WERI-Rb-1 (cell line): Measurements from ENCODE around the gene PTPN2.

Experiments used
- DNase-seq: peaks from one replicate; pipeline ENCODE4 v3.0.0-alpha.2; 2020
- H3K27ac ChIP-seq: fragments of 250-450 bp; sonication (Bioruptor Pico); 2 replicates; pipeline ENCODE4 v1.5.1; 2020; ENCODE audit warnings: mild to moderate bottlenecking, moderate library complexity
- H3K27me3 ChIP-seq: fragments of 250-450 bp; sonication (Bioruptor Pico); 2 replicates; pipeline ENCODE4 v1.5.1; 2021; ENCODE audit warnings: mild to moderate bottlenecking, low read depth, moderate library complexity; ENCODE audit not compliant: insufficient read depth, severe bottlenecking
- H3K36me3 ChIP-seq: fragments of 250-450 bp; sonication (Bioruptor Pico); 2 replicates; pipeline ENCODE4 v1.5.1; 2020; ENCODE audit warnings: mild to moderate bottlenecking, moderate library complexity
- H3K4me3 ChIP-seq: 2 replicates; pipeline ENCODE4 v1.5.1; 2011; ENCODE audit warnings: low read depth, mild to moderate bottlenecking, control low read depth, low read length
- H3K9me3 ChIP-seq: fragments of 250-450 bp; sonication (Bioruptor Pico); 2 replicates; pipeline ENCODE4 v1.5.1; 2021; ENCODE audit warnings: mild to moderate bottlenecking, moderate library complexity; ENCODE audit not compliant: severe bottlenecking
- TF ChIP-seq, protein P1 (sequence below): IDR thresholded peaks from 2 replicates; pipeline ENCODE4 v1.5.1; 2011; ENCODE audit warnings: low read depth, mild to moderate bottlenecking, control low read depth, inconsistent platforms, low read length

The PTPN2 gene

DNA sequence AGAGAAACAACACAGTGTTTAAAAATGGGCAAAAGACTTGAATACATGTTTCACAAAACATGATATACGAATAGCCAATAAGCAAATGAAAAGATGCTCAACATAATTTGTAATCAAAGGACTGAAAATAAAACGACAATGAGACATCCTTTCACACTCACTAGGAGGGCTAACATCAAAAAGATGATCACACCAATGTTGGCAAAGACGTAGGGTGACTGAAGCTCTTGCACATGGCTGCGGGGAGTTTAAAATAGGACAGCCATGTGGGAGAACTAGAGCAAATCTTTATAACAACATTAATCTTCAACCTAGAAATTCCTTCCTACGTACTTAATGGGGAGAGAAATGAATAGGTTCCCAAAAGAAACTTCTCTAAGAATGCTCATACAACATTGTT, 44.6 kb upstream of the PTPN2 start:
- Histone ChIP-seq H3K36me3 (no peaks in the 10 kb centered on the region), H3K27me3 (no peaks in the 10 kb centered on the region), H3K4me3 (no peak overlapping the region), H3K9me3 (no peaks in the 10 kb centered on the region), H3K27ac (no peak overlapping the region)
- TF ChIP-seq, protein P1, sequence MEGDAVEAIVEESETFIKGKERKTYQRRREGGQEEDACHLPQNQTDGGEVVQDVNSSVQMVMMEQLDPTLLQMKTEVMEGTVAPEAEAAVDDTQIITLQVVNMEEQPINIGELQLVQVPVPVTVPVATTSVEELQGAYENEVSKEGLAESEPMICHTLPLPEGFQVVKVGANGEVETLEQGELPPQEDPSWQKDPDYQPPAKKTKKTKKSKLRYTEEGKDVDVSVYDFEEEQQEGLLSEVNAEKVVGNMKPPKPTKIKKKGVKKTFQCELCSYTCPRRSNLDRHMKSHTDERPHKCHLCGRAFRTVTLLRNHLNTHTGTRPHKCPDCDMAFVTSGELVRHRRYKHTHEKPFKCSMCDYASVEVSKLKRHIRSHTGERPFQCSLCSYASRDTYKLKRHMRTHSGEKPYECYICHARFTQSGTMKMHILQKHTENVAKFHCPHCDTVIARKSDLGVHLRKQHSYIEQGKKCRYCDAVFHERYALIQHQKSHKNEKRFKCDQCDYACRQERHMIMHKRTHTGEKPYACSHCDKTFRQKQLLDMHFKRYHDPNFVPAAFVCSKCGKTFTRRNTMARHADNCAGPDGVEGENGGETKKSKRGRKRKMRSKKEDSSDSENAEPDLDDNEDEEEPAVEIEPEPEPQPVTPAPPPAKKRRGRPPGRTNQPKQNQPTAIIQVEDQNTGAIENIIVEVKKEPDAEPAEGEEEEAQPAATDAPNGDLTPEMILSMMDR, result no peak
- no peak for DNase-seq

DNA sequence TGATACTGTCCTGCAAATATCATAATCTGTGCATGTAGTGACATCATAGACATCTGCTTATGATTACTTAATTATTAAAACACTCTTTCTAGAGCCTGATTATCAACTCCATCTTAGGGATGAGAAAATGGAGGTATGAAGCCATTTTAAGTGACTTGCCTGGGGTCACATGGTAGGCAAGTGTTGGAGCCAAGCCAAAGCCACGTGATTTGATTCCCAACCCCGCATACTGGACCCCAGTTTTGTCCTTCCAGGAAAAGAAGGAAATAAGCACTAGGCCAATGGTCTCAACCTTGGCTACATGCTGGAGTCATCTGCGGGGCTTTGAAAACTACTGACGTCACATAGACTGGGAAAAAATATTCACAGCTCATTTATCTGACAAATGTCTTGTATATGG, 44.2 kb upstream of the PTPN2 start:
- Histone ChIP-seq H3K27ac (no peak overlapping the region), H3K4me3 (no peak overlapping the region), H3K36me3 (no peaks in the 10 kb centered on the region), H3K9me3 (no peaks in the 10 kb centered on the region), H3K27me3 (no peaks in the 10 kb centered on the region)
- TF ChIP-seq, protein P1, result no peak
- no peak for DNase-seq

DNA sequence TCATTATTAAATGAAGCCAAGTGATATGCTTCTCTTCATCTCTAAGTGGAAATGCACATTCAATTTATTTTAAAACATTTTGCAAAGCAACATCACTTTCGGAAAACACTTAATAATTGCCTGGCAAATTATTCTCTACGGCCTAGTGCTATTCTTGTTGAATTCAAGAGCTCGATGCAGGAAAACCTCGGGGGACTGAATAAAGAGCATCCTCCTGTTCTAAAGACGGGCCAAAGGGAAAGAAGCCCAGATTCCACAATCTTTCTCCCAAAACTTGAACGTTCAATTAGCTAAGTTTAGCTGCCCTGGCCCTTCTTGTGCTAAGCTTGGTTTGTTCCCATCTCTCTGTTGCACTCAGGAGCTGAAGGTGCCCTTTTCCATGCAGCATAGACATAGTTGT, 40.6 kb upstream of the PTPN2 start:
- DNase-seq, result no peak
- H3K4me3 ChIP-seq, result no peak overlapping the region

DNA sequence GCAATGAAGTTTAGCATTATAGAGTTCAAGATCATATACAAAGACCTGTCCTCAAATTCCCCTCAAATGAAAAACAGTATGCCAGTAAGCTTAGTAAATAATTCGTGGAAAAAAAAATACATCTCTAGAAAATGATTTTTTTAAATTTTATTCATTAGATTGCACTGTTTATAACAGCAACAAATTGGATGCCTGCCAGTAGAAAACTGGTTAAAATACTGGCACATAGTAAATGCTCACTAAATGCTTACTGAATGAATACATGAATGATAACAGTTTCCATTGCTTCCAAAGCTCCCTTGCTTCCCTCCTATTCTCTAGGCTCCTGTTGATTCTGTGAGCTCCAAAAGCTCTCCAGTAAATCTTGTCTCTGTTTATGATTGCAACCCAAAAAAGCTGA, 38.2 kb upstream of the PTPN2 start:
- Histone ChIP-seq H3K36me3 (no peaks in the 10 kb centered on the region), H3K27me3 (no peaks in the 10 kb centered on the region), H3K9me3 (no peaks in the 10 kb centered on the region), H3K4me3 (no peak overlapping the region), H3K27ac (no peak overlapping the region)
- DNase-seq, result no peak
- TF ChIP-seq, protein P1, result no peak

More for the DNA sequence above, 40.6 kb upstream of the PTPN2 start:
- Histone ChIP-seq H3K9me3 (no peaks in the 10 kb centered on the region), H3K27me3 (no peaks in the 10 kb centered on the region), H3K27ac (no peak overlapping the region), H3K36me3 (no peaks in the 10 kb centered on the region)
- TF ChIP-seq, protein P1, result no peak

DNA sequence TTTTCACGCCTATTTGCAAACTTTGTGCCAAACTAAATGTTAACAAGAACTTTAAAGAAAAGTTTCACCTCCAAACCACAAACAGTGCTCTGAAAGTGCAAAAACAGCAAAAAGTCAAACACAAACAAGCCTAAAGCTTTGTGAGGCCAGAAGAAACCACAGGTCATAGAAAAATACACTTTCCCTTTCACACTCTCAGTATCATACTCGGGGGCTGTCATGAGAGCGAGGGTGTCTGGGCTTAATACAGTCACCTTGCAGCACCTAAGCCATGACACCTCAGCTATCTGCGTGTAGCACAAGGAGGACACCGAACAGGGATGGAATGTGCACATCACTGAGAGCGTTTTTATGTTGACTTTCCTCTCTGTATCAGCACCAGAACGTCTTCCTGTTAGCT, 37.1 kb upstream of the PTPN2 start:
- H3K9me3 ChIP-seq, result no peaks in the 10 kb centered on the region
- H3K4me3 ChIP-seq, result no peak overlapping the region
- no peaks in the 10 kb centered on the region for H3K27me3 ChIP-seq
- H3K27ac ChIP-seq, result no peak overlapping the region
- TF ChIP-seq, protein P1, result no peak
- H3K36me3 ChIP-seq, result no peaks in the 10 kb centered on the region
- no peak for DNase-seq

DNA sequence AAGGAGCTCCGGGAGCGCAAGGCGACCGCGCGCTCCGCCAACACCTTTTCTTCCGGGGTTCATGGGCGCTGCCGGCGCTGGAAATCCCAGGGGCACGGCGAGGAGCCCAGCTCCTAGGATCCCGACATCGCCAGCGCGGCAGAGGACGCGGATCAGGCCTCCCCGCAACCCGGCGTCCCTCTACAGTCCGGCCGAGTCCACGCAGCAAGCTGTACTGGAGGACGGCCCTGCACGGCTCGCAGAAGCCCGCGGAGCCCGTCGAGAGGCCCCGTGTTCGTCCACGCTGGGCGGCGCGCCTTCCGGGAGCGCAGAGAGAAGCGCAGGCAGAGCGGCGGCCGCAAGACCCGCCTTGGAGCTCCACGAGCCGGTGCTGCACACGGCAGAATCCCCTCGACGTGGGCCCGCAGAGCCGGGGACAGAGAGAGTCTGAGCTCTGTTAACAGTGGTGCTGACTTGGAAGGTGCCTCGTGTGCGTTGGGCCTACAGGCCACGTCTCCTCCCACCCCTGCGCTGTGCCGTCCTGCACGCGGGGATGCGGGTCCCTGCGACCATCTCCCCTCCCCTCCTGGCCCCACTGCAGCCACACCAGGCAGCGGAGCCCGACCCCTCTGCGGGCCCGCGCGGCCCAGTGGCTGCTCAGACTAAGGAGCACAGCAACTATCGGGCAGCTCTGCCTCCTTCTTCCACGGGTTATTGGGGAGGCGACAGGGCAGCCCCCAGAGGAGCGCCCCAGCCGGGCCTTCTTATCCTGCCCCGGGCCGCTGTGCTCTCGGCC, 28.1 kb upstream of the PTPN2 start:
- no peak overlapping the region for H3K4me3 ChIP-seq
- no peak for DNase-seq
- TF ChIP-seq, protein P1, result no peak
- no peaks in the 10 kb centered on the region for H3K36me3 ChIP-seq
- H3K27me3 ChIP-seq, result no peaks in the 10 kb centered on the region
- no peak overlapping the region for H3K27ac ChIP-seq
- no peaks in the 10 kb centered on the region for H3K9me3 ChIP-seq
